Forelimb muscle (tissue), 1 donor: Measurements from ENCODE around the gene ZMYM1. TPM values are rescaled to one million over a fixed set of nuclear protein-coding genes. Genes with fewer than 3 reads are reported as not detected.
"Not testable (repeated sequence)": the region's sequence is repeated elsewhere in the genome, so short reads cannot be mapped to it uniquely, and the experiment has no call there.

ENCODE experiments used
- DNase-seq: peaks from one replicate; pipeline ENCODE4 v3.0.0-alpha.2; 2013; ENCODE audit warnings: low read depth
- polyA plus RNA-seq: library from polyadenylated mRNA; unstranded; fragments of 120-200 nt; gene quantifications from one replicate; pipeline ENCODE4 v1.2.1, GENCODE V29; 2013; ENCODE audit not compliant: insufficient read length

ZMYM1 gene
- 11.3 TPM for polyA plus RNA-seq

GRCh38 chr1:35079003-35079930 lies at the start of gene ZMYM1:
ZMYM1 (plus strand) TSS chr1:35079385; CDS start chr1:35093988, 14,603 bp downstream.
- DNase-seq = peak; percentile 55

GRCh38 chr1:35029761-35030160 lies 49.4 kb upstream of the ZMYM1 start:
- DNase-seq = no peak

- DNase-seq = no peak
Observed at GRCh38 chr1:35030338-35030737, 48.8 kb upstream of the ZMYM1 start.

- DNase-seq = peak; percentile 5
Observed at GRCh38 chr1:35030756-35031446, 48.3 kb upstream of the ZMYM1 start.

GRCh38 chr1:35032384-35032739 lies 46.8 kb upstream of the ZMYM1 start:
- no peak for DNase-seq

GRCh38 chr1:35033346-35033745 lies 45.8 kb upstream of the ZMYM1 start:
- no peak for DNase-seq

GRCh38 chr1:35036621-35037020 lies 42.6 kb upstream of the ZMYM1 start:
- no peak for DNase-seq

GRCh38 chr1:35037206-35037605 lies 42.0 kb upstream of the ZMYM1 start:
- DNase-seq = no peak

- no peak for DNase-seq
Observed at GRCh38 chr1:35038723-35039122, 40.5 kb upstream of the ZMYM1 start.

- DNase-seq = no peak
Observed at GRCh38 chr1:35043498-35043897, 35.7 kb upstream of the ZMYM1 start.

GRCh38 chr1:35044431-35044830 lies 34.8 kb upstream of the ZMYM1 start:
- no peak for DNase-seq

GRCh38 chr1:35046730-35047129 lies 32.5 kb upstream of the ZMYM1 start:
- DNase-seq = no peak

GRCh38 chr1:35047188-35047858 lies 31.9 kb upstream of the ZMYM1 start:
- no peak for DNase-seq

GRCh38 chr1:35049116-35049515 lies 30.1 kb upstream of the ZMYM1 start:
- DNase-seq = no peak

- DNase-seq = no peak
Observed at GRCh38 chr1:35053433-35053832, 25.8 kb upstream of the ZMYM1 start.

GRCh38 chr1:35054282-35054681 lies 24.9 kb upstream of the ZMYM1 start:
- not testable (repeated sequence) for DNase-seq

GRCh38 chr1:35058321-35058720 lies 20.9 kb upstream of the ZMYM1 start:
- DNase-seq = not testable (repeated sequence)

GRCh38 chr1:35058988-35059387 lies 20.2 kb upstream of the ZMYM1 start:
- no peak for DNase-seq

GRCh38 chr1:35062518-35063196 lies 16.5 kb upstream of the ZMYM1 start:
- no peak for DNase-seq

GRCh38 chr1:35064265-35064664 lies 14.9 kb upstream of the ZMYM1 start:
- no peak for DNase-seq

GRCh38 chr1:35069746-35070145 lies 9.4 kb upstream of the ZMYM1 start:
- DNase-seq = no peak
